NK-92 treated with Interleukin-12 subunit alpha and Interleukin-12 subunit beta, amount 100 ng/mL, for 24 hours (cell line): ENCODE data around the gene TRIM26.

Experiments used
- DNase-seq: peaks from one replicate; lab custom pipeline; 2025; lab: John Stamatoyannopoulos, UW

The TRIM26 gene

DNA sequence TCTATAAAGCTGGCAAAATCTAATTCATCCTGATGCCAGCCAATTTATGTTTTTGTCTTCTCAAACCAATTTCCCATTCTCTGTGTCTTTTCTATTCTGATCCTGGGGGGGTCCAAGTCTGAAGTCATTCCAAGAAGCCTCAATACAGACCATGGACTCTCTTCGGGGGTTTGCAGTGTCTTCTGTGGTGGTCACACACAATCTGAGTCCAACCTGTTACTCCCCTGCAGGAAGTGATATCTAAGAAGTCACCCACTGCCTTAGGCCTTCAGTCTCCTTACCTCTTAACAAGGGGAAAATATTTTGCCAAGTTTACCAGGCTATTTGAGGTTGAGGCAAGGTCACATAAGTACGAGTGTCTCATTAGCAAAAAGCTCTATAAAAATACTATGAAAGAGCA, 1.9 kb downstream of the TRIM26 start:
- no peak for DNase-seq

GRCh38 chr6:30207619-30208295, 5.4 kb downstream of the TRIM26 start:
- no peak for DNase-seq

DNA sequence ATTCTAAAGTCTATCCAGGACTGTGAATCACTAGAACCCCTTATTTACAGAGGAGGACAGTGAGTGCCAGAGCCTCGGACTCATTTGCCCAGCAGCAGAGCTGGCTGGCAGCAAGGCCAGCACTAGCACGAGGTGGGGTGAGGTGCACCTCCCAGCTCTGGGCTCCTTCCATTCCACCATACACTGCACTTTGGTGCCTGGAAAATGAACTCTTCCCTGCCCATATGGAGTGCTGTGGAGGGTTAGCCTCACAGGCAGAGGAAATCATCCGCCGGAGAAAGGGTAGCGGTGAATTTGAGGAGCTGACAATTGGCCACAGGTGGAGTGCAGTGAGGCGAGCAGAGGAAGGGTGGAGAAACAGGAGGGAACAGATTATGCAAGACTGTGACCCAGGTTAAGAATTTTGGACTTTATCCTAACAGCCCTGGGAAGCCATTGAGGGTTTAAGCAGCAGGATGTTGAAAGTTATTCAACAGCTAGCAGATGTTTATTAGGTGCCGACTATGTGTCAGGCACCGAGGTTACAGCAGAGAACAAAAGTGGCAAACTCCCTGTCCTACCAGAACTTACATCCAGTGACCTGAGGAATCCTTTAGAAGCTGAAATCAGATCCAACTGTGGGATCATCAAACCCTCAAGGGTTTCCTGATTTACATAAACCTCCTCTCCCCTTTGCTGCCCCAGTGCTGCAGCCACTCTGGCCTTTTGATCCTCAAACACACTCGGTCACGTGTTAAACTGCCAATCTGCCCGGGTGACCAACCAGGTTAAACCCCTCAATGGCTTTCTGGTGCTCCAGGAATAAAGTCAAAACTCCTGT, 6.2 kb downstream of the TRIM26 start:
- no peak for DNase-seq

- DNase-seq: no peak
Measured at GRCh38 chr6:30206152-30206551, 7.1 kb downstream of the TRIM26 start.

DNA sequence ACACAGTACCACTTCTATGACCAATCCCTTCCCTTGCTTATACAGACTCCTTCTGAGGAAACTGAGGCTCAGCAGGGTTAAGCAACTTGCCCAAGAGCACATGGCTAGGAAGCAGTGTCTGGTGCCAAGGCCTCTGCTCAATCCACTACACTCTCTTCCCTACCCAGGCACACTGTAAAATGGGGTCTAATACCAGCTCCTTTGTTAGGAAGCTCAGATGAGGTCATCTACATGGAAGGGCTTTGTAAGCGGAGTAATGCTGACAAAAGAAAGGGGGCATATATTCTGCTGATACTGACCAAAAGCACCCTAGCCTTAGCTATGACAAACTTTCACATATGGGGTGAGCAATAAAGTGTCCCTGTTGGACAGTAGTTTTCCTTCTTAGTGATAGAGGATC, 9.1 kb downstream of the TRIM26 start:
- DNase-seq: no peak

DNA sequence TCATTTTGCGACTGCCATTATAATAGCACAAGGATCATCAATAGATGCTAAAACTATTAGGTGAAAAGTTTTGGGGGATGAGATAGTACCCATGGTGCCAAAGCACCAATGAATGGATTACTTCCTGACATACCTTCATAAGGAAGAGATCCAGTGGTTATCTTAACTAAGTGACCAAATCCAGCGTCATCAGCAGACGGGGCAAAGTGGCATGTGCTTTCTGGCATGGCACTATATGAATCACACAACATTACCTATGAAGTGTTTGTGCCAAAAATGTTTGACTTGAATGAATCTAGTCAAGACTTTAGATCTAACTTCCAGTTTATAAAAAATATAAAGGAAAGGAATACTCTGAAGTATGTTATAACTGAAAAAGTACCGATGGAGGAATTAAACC, 10.8 kb downstream of the TRIM26 start:
- DNase-seq: no peak

DNA sequence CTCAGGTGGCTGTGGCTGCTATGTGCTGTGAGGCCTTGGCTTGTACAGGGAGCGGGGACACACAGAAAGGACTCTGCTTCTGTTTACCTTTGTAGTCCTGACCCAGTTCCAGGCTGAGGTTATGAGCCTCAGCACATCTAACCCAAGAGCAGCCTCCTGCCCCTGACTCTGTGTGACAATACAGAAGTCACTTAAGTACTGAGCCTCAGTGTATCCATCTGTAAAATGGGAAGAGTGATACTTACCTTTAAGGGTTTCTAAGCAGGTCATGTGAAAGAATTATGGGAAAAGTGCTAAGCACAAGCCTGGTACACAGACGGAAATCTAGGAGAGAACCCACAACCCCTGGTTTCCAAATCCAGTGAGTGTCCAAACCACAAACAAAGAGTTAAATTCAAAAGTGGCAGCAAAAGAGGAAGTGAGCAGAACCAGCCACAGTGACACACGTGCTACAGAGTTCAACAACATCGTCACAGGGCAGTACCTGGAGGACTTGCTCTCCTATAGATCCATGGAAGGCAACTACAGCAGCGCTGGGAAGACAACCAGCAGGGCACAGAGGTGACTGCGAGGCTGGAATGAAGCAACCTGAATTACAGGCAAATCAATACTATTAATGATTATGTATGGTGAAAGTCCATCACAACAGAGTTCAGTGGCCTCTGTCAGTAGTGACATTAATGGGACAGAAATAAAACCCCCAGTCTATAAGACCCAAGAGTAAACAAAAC, 12.5 kb downstream of the TRIM26 start:
- no peak for DNase-seq

DNA sequence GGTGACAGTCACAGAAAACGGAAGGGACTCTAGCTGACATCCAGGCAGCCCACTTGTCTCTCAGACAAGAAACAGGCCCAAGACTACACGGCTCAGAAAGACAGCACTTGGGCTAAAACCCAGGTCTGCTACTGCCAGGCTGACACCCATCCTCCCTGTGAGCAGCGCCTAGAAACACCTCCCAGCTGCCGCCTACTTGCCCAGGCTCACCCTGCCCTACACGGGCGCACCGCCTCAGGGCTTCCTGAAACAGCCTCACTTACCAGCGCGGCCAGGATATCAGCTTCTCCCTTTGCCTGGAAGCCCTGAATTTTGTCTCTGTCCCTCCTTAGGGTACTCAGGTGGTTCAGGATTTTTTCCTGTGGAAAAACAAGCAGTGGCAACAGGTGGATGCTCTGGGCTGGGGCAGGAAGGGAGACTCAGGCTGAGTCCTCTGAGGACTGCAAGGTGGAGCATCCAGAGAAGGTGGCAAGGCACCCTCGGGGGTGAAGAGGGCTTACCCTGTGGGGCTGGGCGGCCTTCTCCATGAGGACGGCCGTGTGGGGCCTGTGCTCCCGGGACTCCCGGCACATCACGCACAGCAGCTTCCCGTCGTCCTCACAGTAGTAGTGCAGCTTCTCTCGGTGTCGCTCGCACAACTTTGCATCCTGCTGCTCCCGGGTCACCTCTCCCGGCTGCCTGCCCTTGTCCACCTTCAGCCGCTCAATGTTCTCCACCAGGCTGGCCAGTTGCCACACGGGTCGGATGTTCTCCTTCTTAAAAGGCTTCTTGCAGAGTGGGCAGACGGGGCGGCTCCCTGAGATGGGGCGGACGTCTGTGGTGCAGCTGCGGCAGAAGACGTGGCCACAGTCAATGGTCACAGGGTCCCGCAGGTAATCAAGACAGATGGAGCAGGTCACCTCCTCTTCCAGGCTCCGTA, 14.8 kb downstream of the TRIM26 start:
- DNase-seq: no peak

DNA sequence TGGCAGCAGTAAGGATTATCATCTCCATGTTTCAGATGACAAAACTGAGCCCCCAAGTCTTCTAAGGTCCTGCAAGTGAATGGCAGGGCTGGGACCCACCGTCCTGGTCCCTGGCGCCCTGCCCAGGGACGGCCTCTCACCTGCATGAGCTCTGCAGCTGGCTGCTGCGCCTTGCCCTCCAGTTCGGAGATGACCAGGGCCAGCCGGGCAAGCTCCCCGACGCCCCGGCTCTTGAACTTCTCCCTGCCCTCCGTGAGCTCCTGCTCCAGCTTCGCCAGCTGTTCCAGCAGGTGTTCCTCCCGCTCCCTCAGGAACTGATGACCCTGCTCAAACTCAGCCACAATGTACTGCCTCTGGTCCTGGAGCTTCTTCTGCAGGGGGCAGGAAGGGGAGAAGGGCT, 16.8 kb downstream of the TRIM26 start:
- no peak for DNase-seq

- no peak for DNase-seq
Measured at GRCh38 chr6:30195951-30196350, 17.3 kb downstream of the TRIM26 start.

DNA sequence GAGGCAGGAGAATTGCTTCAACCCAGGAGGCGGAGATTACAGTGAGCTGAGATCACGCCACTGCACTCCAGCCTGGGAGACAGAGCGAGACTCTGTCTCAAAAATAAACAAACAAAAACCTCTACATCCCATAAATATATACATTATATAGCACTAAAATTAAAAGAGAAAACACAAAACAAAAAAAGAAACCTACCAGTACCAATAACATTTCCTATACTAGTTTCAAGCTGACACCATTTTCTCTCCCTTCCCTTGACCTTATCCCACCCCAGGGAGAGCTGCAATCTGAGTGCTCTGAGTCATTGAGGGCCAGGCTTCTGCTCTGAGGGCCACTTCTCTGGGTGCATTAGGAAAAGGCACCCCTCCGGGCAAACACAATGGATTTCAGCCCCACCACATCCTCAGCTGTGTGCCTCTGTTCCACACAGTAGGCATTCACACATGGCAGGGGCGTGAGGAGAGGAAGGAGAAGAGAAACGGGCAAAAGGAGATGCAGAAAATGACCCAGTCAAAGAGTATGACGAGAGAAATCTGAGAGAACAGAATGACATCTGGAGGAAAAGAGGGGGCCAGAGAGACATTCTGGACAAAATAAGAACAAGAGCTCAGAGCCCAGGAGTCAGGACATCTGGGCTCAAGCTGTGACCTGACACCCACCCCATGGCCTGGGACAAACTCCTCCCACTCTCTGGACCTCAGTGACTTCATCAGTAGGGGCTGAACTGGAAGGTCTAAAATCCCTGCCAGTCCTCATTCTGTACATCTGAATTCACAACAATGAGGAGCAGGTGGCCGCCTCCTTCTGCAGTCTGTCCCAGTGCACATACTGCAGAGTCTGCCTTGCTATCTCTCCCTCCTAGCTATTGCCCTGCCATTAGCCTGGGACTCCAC, 18.2 kb downstream of the TRIM26 start:
- no peak for DNase-seq

DNA sequence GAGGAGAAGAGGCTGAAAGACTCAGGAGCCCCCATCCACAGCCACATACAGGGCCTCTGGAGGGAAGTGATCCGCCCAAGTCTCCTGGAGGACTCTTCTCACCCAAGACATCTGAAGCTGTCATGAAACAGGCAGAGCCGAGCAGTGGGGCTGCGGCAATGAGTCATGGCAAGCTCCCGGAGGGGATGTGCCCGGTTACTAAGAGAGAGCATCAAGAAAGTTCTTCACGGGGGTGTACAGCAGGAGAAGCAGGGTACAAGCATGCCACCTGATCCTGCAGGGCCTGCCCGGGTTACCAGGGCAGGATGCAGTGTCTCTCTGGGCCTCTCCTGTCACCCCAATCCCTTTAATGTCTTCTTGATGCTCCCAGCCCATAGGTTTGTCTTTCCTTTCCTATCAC, 21.1 kb downstream of the TRIM26 start:
- DNase-seq: no peak

- DNase-seq: no peak
Measured at GRCh38 chr6:30188541-30188940, 24.7 kb downstream of the TRIM26 start.

- DNase-seq: no peak
Measured at GRCh38 chr6:30185846-30186484, 27.2 kb downstream of the TRIM26 start.

GRCh38 chr6:30184417-30185031, 28.7 kb downstream of the TRIM26 start:
- no peak for DNase-seq

GRCh38 chr6:30180145-30180544, 33.1 kb downstream of the TRIM26 start:
- no peak for DNase-seq

DNA sequence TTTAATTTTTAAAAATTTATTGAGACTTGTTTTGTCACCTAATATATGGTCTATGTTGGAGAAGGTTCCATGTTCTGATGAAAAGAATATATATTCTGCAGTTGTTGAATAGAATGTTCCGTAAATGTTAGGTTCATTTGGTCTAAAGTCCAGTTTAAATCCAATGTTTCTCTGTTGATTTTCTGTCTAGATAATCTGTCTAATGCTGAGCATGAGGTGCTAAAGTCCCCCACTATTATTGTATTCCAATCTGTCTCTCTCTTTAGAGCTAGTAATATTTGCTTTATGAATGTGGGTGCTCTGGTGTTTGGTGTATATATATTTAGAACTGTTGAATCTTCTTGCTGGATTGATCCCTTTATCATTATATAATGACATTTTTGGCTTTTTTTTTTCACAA, 34.4 kb downstream of the TRIM26 start:
- no peak for DNase-seq

- DNase-seq: no peak
Measured at GRCh38 chr6:30175765-30176164, 37.4 kb downstream of the TRIM26 start.

DNA sequence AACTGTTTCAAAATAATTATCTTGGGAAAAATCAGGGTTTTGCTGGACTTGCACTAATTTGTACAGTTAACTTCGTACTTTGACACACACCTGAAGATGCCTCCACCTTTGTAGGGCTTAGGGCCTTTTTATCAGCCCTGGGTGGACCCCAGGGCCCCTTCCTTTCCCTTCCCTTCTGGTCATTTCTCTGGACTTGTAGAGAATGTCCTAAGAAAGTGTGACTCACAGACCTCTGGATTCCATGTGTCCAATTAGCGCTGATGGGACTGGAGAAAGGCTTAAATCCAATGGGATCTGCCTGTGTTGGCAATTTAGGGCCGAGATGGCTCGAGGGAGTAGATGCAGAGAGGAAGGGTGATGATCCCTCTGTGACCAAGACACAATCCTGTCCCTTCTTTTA, 40.5 kb downstream of the TRIM26 start:
- no peak for DNase-seq
